K562 (cell line): ENCODE data around the gene MUCL3. TPM values are rescaled to one million over a fixed set of nuclear protein-coding genes. Genes with fewer than 3 reads are reported as not detected.

ENCODE experiments used
- ATAC-seq: fragments of 200-7000 bp; cut with Tn5 transposase; 3 replicates; pipeline ENCODE4 v1.9.1; 2020; ENCODE audit warnings: moderate library complexity
- BruUV-seq: library from RNA; stranded (reverse); fragments of 400-500 nt; replicated peaks from 2 replicates; lab custom pipeline; 2021; lab: Mats Ljungman, UMichigan
- CTCF ChIA-PET: fragments of 300-600 bp; formaldehyde crosslinking; extraction: SDS; loops from one replicate; lab custom pipeline; 2021; ENCODE audit warnings: low intra/inter-chr PET ratio; lab: Yijun Ruan, JAX
- POLR2A ChIA-PET: fragments of 300-600, 350-650 bp; sonication (Branson Sonifier 250); formaldehyde crosslinking; extraction: SDS; loops from one replicate; lab custom pipeline; 2021; ENCODE audit warnings: antibody characterized with exemption, inconsistent platforms; lab: Yijun Ruan, JAX
- DNase-seq, 4 experiments: peaks; one replicate each; pipeline versions ENCODE4 v3.0.0 to v3.0.0-alpha.2; 2011 to 2018; ENCODE audit warnings: low spot score in 3 of 4, mixed read lengths in 3 of 4; ENCODE audit errors: extremely low read depth in 1 of 4
- FAIRE-seq: peaks from 2 replicates; lab custom pipeline; 2011; peaks lifted over from hg19 to GRCh38; lab: Jason Lieb, UNC
- H2AFZ ChIP-seq: 2 replicates; pipeline ENCODE4 v1.6.0; 2011; ENCODE audit warnings: low read depth, low read length, control low read depth, inconsistent platforms
- H3K27ac ChIP-seq: fragments of 200-600 bp; 3 replicates; pipeline ENCODE4 v1.8.0; 2011; ENCODE audit warnings: low read depth, mild to moderate bottlenecking, control low read depth, inconsistent platforms, low read length, moderate library complexity, mixed read lengths; ENCODE audit errors: extremely low read depth
- H3K27me3 ChIP-seq, 2 experiments: fragments of 300-600 bp in 1 of 2; 2 replicates in 1 of 2; 3 replicates in 1 of 2; pipeline versions ENCODE4 v1.6.0 to v1.8.0; 2011; ENCODE audit warnings: inconsistent platforms in 2 of 2, low read length in 2 of 2, mild to moderate bottlenecking in 1 of 2, mixed read lengths in 1 of 2, moderate library complexity in 1 of 2; ENCODE audit not compliant: control insufficient read depth in 2 of 2, insufficient read depth in 2 of 2
- H3K36me3 ChIP-seq: fragments of 300-600 bp; 3 replicates; pipeline ENCODE4 v1.8.0; 2011; ENCODE audit warnings: mild to moderate bottlenecking, low read length, inconsistent platforms; ENCODE audit not compliant: control insufficient read depth, insufficient read depth
- H3K4me1 ChIP-seq, 2 experiments: fragments of 200-600 bp in 1 of 2; replicated peaks in 1 of 2; 2 replicates in 1 of 2; 3 replicates in 1 of 2; pipeline versions ENCODE4 v1.5.1 to v1.8.0; 2011; ENCODE audit warnings: inconsistent platforms in 2 of 2, low read length in 2 of 2, mild to moderate bottlenecking in 1 of 2, mixed read lengths in 1 of 2, moderate library complexity in 1 of 2; ENCODE audit not compliant: control insufficient read depth in 2 of 2, insufficient read depth in 2 of 2
- H3K4me2 ChIP-seq: 2 replicates; pipeline ENCODE4 v1.6.1; 2011; ENCODE audit warnings: low read length, control low read depth, inconsistent platforms, mixed read lengths; ENCODE audit not compliant: insufficient read depth
- H3K4me3 ChIP-seq: fragments of 200-600 bp; sonication (generic), shearing (Covaris generic); 2 replicates; pipeline ENCODE4 v1.5.1; 2016; ENCODE audit warnings: control low read depth, inconsistent platforms
- H3K79me2 ChIP-seq: fragments of 200-600 bp; 3 replicates; pipeline ENCODE4 v1.8.0; 2011; ENCODE audit warnings: low read length, inconsistent platforms; ENCODE audit not compliant: control insufficient read depth, insufficient read depth
- H3K9ac ChIP-seq, 2 experiments: 2 replicates each; pipeline versions ENCODE4 v1.6.0 to v1.6.1; 2011; ENCODE audit warnings: low read depth in 2 of 2, low read length in 2 of 2, control low read depth in 1 of 2, inconsistent platforms in 1 of 2, mild to moderate bottlenecking in 1 of 2, mixed read lengths in 1 of 2; ENCODE audit not compliant: insufficient read depth in 1 of 2
- H3K9me1 ChIP-seq: one replicate; pipeline ENCODE4 v1.6.0; 2011; ENCODE audit warnings: inconsistent platforms, mild to moderate bottlenecking, low read length, moderate library complexity; ENCODE audit not compliant: control insufficient read depth, insufficient read depth
- H3K9me3 ChIP-seq: replicated peaks from 2 replicates; pipeline ENCODE4 v1.5.1; 2011; ENCODE audit warnings: low read depth, low read length, inconsistent platforms; ENCODE audit not compliant: control insufficient read depth, insufficient read depth
- H4K20me1 ChIP-seq: replicated peaks from 2 replicates; pipeline ENCODE4 v1.6.1; 2011; ENCODE audit warnings: low read length, inconsistent platforms, mixed read lengths; ENCODE audit not compliant: control insufficient read depth, insufficient read depth
- ARID1B ChIP-seq: fragments of 450-650 bp; IDR thresholded peaks from 2 replicates; pipeline ENCODE4 v1.6.1; 2016; ENCODE audit warnings: antibody characterized with exemption, mild to moderate bottlenecking, inconsistent platforms
- BRCA1 ChIP-seq, 2 experiments: fragments of 450-650 bp in 1 of 2; sonication (generic) in 1 of 2; formaldehyde crosslinking in 1 of 2; IDR thresholded peaks; 2 replicates each; pipeline versions ENCODE4 v1.5.0 to v1.6.1; 2017 to 2020; ENCODE audit warnings: mild to moderate bottlenecking in 1 of 2, missing genetic modification reagents in 1 of 2
- CBX8 ChIP-seq: fragments of 200-600 bp; sonication (generic); IDR thresholded peaks from 2 replicates; pipeline ENCODE4 v1.6.1; 2012; ENCODE audit warnings: borderline replicate concordance, mixed run types, low read depth, mild to moderate bottlenecking, moderate library complexity, mixed read lengths, low read length, control low read depth, inconsistent platforms; ENCODE audit not compliant: poor library complexity, severe bottlenecking; ENCODE audit errors: extremely low read depth
- HEY1 ChIP-seq: fragments of 250-450 bp; sonication (Bioruptor Pico); IDR thresholded peaks from 2 replicates; pipeline ENCODE4 v1.5.0; 2020; ENCODE audit warnings: mild to moderate bottlenecking, moderate library complexity, borderline replicate concordance
- HINFP ChIP-seq: fragments of 450-650 bp; conservative IDR thresholded peaks from 2 replicates; pipeline ENCODE4 v1.6.1; 2016; ENCODE audit warnings: missing genetic modification characterization, low read depth, mild to moderate bottlenecking, control low read depth, missing compliant biosample characterization
- SAFB2 ChIP-seq: fragments of 200-400 bp; formaldehyde crosslinking; IDR thresholded peaks from 2 replicates; pipeline ENCODE4 v1.6.1; 2018; ENCODE audit warnings: borderline replicate concordance, low read length, low read depth, moderate library complexity; ENCODE audit not compliant: severe bottlenecking
- TCF7L2 ChIP-seq: fragments of 150-350 bp; IDR thresholded peaks from 2 replicates; pipeline ENCODE4 v1.6.1; 2016; ENCODE audit warnings: low read depth, mild to moderate bottlenecking, low read length, moderate library complexity
- ZNF280A ChIP-seq: fragments of 450-650 bp; IDR thresholded peaks from 2 replicates; pipeline ENCODE4 v1.6.1; 2018; ENCODE audit warnings: mild to moderate bottlenecking, low read depth; ENCODE audit not compliant: partially characterized antibody
- ZNF699 ChIP-seq: fragments of 250-450 bp; sonication (Bioruptor Pico); IDR thresholded peaks from 2 replicates; pipeline ENCODE4 v1.8.0; 2021; ENCODE audit warnings: mild to moderate bottlenecking, moderate library complexity; ENCODE audit not compliant: insufficient replicate concordance
- WGBS: fragments of 100-300 bp; shearing (Covaris generic); methylation state at CpG from one replicate; pipeline ENCODE4 v1.1.6; 2016; ENCODE audit warnings: low coverage, mixed read lengths; ENCODE audit not compliant: insufficient coverage; ENCODE audit errors: missing lambda C conversion rate; 5-methylcytosine and 5-hydroxymethylcytosine counted together
- in situ Hi-C: fragments of 300-500 bp; cut with MboI; formaldehyde crosslinking; loops from 4 replicates; pipeline ENCODE4 v1.15.0; 2018; ENCODE audit warnings: inconsistent platforms, mixed read lengths
- intact Hi-C: fragments of 100-400 bp; cut with micrococcal nuclease; formaldehyde crosslinking; loops from 2 replicates; pipeline ENCODE4 v1.14.2; 2022
- polyA plus RNA-seq, 8 experiments: library from polyadenylated mRNA; depleted of rRNA in 4 of 8; stranded (reverse) in 5 of 8; unstranded in 3 of 8; fragments of >200 nt; fragmentation: Nextera tagmentation in 2 of 8; fragmentation: Illumina TruSeq in 1 of 8; extraction: Ambion mirVana in 2 of 8; extraction: Trizol in 1 of 8; gene quantifications; 2 replicates each; pipeline versions ENCODE4 v1.2.1 to v1.2.3, GENCODE V29; 2011 to 2014; ENCODE audit warnings: inconsistent platforms in 1 of 8, missing spikeins in 1 of 8
- total RNA-seq, 7 experiments: library from RNA; depleted of rRNA in 6 of 7; stranded (reverse); fragments of >200 nt in 6 of 7; fragmentation: Illumina TruSeq in 2 of 7; extraction: Trizol in 2 of 7; gene quantifications; 2 replicates each; pipeline versions ENCODE4 v1.2.1 to v1.2.3, GENCODE V29; 2011 to 2021; ENCODE audit warnings: low replicate concordance in 1 of 7
- TF ChIP-seq, protein P1 (sequence below): fragments of 450-650 bp; IDR thresholded peaks from 2 replicates; pipeline ENCODE4 v1.6.1; 2018; ENCODE audit not compliant: partially characterized antibody
- TF ChIP-seq, protein P2 (sequence below), 2 experiments: fragments of 450-650 bp in 1 of 2; sonication (generic) in 1 of 2; formaldehyde crosslinking; conservative IDR thresholded peaks; 2 replicates each; pipeline versions ENCODE4 v1.4.0 to v1.8.1; 2020 to 2022; ENCODE audit warnings: mild to moderate bottlenecking in 1 of 2, missing genetic modification reagents in 1 of 2

Gene MUCL3
- total and polyA plus RNA-seq, 9 of the 15 experiments (the other 6 are each of a cell fraction or from before 2014, with no cell fraction given), result 0.07 TPM; not detected in 8

DNA sequence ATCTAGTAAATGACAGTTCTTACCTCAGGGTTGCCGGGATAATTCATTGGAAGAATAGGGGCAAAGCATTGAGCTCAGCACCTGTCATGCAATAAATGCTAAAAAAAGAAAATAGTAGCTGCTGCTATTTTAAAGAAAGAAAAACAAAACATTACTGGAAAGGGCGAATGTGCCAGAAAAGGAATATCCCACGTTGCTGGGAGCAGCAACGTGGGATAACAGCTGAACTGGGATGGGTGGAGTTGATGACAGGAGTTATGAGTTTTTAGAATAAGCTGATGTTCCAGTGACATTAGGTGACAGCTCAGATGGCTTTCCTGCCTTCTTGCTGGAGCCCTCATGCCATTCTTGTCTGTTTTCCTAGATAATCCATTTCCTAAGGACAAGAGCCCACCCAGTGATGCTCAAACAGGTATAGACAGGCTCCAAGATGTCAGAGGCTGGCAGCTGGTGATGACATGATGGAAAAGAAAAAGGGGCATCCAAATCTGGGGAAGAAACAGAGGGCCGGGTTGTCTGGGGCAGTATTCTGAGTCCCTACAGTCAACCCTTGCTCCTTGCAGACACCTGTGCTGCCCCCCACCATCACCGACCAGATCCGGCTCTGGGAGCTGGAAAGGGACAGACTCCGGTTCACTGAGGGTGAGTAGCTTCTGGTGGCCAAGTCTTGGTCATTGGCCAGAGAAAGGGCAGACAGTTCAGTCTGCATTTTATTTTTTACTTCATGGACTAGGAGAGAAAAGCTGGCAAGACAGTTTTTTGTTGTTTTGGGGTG is 27.8 kb upstream of the MUCL3 start:
- no peak overlapping the region for H3K9ac ChIP-seq
- intact Hi-C loops (no loop called here), in situ Hi-C loops (loop anchor here (10.0 kb wide), 1 partner anchor 462 kb away; no protein-coding TSS in a partner anchor)
- POLR2A ChIA-PET, result interaction anchor here (0.7 to 2.2 kb wide), 11 partner anchors 8 to 682 kb away, joined by 3 to 6 read pairs (median 3); no protein-coding TSS in a partner anchor
- ATAC-seq, result no peak
- no peak overlapping the region for H3K27ac ChIP-seq
- BruUV-seq, result no TSS peak
- CTCF ChIA-PET, result interaction anchor here (1.1 to 3.7 kb wide), 3 partner anchors 84 to 280 kb away, joined by 3 to 34 read pairs (median 7); no protein-coding TSS in a partner anchor
- H3K36me3 ChIP-seq, result peaks cover 72% of the 10 kb centered on the region
- DNase-seq, result no peak
- H2AFZ ChIP-seq, result no peak overlapping the region
- peaks cover 22 to 34% of the 10 kb centered on the region in 2 experiments for H3K4me1 ChIP-seq
- no peaks in the 10 kb centered on the region for H3K9me1 ChIP-seq
- peaks cover 23% of the 10 kb centered on the region for H3K79me2 ChIP-seq
- H3K9me3 ChIP-seq, result no peaks in the 10 kb centered on the region
- FAIRE-seq, result no peak
- H4K20me1 ChIP-seq, result no peaks in the 10 kb centered on the region
- 83% methylated on average over 8 of the region's 8 CpGs for WGBS
- no peak overlapping the region for H3K4me3 ChIP-seq
- H3K4me2 ChIP-seq, result no peak overlapping the region
- no peaks in the 10 kb centered on the region for H3K27me3 ChIP-seq
- TF ChIP-seq SAFB2 (no peak), BRCA1 (IDR thresholded peaks at IDR 0.05) (no peak), BRCA1 (CRISPR knock-in tag; IDR thresholded peaks at IDR 0.05) (no peak), ARID1B (no peak), ZNF699 (CRISPR knock-in tag) (no peak), HEY1 (CRISPR knock-in tag) (no peak), CBX8 (no peak), TCF7L2 (no peak), ZNF280A (no peak), HINFP (tag) (no peak)
- TF ChIP-seq, protein P1, sequence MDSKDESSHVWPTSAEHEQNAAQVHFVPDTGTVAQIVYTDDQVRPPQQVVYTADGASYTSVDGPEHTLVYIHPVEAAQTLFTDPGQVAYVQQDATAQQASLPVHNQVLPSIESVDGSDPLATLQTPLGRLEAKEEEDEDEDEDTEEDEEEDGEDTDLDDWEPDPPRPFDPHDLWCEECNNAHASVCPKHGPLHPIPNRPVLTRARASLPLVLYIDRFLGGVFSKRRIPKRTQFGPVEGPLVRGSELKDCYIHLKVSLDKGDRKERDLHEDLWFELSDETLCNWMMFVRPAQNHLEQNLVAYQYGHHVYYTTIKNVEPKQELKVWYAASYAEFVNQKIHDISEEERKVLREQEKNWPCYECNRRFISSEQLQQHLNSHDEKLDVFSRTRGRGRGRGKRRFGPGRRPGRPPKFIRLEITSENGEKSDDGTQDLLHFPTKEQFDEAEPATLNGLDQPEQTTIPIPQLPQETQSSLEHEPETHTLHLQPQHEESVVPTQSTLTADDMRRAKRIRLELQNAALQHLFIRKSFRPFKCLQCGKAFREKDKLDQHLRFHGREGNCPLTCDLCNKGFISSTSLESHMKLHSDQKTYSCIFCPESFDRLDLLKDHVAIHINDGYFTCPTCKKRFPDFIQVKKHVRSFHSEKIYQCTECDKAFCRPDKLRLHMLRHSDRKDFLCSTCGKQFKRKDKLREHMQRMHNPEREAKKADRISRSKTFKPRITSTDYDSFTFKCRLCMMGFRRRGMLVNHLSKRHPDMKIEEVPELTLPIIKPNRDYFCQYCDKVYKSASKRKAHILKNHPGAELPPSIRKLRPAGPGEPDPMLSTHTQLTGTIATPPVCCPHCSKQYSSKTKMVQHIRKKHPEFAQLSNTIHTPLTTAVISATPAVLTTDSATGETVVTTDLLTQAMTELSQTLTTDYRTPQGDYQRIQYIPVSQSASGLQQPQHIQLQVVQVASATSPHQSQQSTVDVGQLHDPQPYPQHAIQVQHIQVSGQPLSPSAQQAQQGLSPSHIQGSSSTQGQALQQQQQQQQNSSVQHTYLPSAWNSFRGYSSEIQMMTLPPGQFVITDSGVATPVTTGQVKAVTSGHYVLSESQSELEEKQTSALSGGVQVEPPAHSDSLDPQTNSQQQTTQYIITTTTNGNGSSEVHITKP, result no peak
- TF ChIP-seq, protein P2, sequence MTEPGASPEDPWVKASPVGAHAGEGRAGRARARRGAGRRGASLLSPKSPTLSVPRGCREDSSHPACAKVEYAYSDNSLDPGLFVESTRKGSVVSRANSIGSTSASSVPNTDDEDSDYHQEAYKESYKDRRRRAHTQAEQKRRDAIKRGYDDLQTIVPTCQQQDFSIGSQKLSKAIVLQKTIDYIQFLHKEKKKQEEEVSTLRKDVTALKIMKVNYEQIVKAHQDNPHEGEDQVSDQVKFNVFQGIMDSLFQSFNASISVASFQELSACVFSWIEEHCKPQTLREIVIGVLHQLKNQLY (CRISPR knock-in tag; conservative IDR thresholded peaks at IDR 0.05), result no peak
